ENCODE results near the gene OR2AP1.
A peak's percentile ranks its signal among the peaks of the same experiment; 100 is the strongest.

The OR2AP1 gene

DNA sequence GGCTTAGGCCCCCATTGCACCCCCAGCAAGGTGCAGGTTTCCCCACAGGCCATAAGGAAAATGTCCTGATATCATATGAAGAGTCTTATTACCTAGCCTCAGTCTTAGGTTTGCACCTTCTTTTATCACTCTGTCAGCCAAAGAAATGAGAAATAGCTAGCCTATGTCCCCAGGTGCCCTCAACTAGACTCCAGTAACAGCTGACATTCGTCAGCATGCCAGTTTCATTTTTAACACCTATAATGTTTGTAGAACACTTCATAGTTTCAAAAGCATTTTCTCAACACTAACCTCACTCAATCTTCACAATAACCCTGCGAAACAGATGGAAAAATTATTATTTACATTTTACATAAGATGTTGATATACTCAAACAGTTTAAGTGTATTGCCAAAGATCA, 40.4 kb downstream of the OR2AP1 start:
- no peaks in the 10 kb centered on the region for H3K36me3 ChIP-seq (ENCODE audit: insufficient read depth, low read length)
- no peaks in the 10 kb centered on the region for H3K4me1 ChIP-seq (ENCODE audit: insufficient read depth, low read length, severe bottlenecking)
- no peaks in the 10 kb centered on the region for H3F3A ChIP-seq (ENCODE audit: insufficient read depth, low read length)
- H4K20me1 ChIP-seq (ENCODE audit: insufficient read depth, low read length), result no peaks in the 10 kb centered on the region
- H3K27ac ChIP-seq (ENCODE audit: low read depth, low read length, poor library complexity, severe bottlenecking), result no peak overlapping the region
- H3K4me2 ChIP-seq (ENCODE audit: low read length), result no peak overlapping the region
- H3K9me2 ChIP-seq (ENCODE audit: low read depth, low read length), result no peaks in the 10 kb centered on the region
- no peaks in the 10 kb centered on the region; the same call in 1 of the 2 replicates for H3K27me3 ChIP-seq (ENCODE audit: insufficient read depth, low read length)
- H3K9ac ChIP-seq (ENCODE audit: low read length), result no peak overlapping the region
- no peak overlapping the region for H2AFZ ChIP-seq (ENCODE audit: low read length)
- H3K4me3 ChIP-seq (ENCODE audit: low read depth, low read length, poor library complexity, severe bottlenecking), result no peak overlapping the region
- peaks cover 6% of the 10 kb centered on the region; the same call in 1 of the 2 replicates for H3K9me3 ChIP-seq (ENCODE audit: low read length)
- H3K79me2 ChIP-seq (ENCODE audit: insufficient read depth, low read length), result no peaks in the 10 kb centered on the region
- TF ChIP-seq, protein P1, sequence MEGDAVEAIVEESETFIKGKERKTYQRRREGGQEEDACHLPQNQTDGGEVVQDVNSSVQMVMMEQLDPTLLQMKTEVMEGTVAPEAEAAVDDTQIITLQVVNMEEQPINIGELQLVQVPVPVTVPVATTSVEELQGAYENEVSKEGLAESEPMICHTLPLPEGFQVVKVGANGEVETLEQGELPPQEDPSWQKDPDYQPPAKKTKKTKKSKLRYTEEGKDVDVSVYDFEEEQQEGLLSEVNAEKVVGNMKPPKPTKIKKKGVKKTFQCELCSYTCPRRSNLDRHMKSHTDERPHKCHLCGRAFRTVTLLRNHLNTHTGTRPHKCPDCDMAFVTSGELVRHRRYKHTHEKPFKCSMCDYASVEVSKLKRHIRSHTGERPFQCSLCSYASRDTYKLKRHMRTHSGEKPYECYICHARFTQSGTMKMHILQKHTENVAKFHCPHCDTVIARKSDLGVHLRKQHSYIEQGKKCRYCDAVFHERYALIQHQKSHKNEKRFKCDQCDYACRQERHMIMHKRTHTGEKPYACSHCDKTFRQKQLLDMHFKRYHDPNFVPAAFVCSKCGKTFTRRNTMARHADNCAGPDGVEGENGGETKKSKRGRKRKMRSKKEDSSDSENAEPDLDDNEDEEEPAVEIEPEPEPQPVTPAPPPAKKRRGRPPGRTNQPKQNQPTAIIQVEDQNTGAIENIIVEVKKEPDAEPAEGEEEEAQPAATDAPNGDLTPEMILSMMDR (IDR thresholded peaks at IDR 0.05; ENCODE audit: low read length), result no peak
- TF ChIP-seq EZH2 (IDR thresholded peaks at IDR 0.05; ENCODE audit: borderline replicate concordance, low read length), result no peak

DNA sequence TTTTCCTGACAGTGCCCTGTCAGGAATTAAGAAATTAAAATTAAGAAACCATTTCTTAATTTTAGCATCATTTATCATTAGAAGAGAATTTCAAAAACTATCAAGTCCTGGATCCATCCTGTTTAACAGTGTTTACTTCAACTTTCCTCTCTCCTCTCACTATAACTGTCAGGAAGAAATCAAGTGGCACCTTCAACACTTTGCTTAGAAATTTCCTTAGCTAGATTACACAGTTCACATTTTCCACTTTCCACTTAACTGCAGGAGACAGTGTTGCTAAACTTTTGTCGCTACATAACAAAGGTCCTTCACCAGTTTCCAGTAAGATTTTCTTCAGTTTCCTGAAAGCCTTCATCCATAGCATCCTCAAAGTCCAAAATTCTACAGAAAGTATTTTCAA, 42.5 kb downstream of the OR2AP1 start:
- H3K4me1 ChIP-seq (ENCODE audit: insufficient read depth, low read length, severe bottlenecking), result no peaks in the 10 kb centered on the region

DNA sequence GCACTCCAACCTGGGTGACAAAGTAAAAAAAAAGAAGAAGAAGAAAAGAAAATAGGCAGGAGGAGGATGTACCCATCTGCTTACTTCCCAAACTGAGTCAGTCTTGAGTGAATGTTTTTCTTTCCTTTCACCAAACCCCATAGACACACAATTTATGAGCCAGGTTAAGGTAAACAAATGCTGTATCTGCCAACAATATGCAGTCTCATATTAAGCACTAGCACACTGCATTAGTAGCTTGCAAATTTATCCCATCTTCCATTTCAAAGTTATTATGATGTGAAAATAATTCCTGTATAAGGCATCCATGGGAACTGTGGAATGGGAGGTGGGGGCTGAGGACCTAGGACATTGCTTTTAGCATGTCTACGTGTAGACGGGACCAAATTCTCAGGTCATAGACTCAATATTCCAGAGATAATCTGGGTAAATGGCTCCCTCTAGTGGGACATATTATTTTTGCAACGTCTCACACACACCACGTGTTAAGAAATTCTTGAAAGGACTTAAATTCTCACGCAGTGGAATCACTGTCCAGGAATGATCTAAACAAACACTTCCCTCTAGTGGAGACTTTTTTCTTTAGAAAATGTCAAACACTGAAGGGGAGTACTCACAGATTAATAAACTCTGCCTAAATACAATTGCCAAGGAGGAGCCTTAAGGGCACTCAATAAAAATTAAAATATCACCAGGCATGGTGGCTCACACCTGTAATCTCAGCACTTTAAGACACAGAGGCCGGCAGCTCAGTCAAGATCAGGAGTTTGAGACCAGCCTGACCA, 47.3 kb downstream of the OR2AP1 start:
- H4K20me1 ChIP-seq (ENCODE audit: insufficient read depth, low read length), result no peaks in the 10 kb centered on the region
- no peak overlapping the region for H2AFZ ChIP-seq (ENCODE audit: low read length)
- H3K9ac ChIP-seq (ENCODE audit: low read length), result no peak overlapping the region
- H3F3A ChIP-seq (ENCODE audit: insufficient read depth, low read length), result no peaks in the 10 kb centered on the region
- H3K4me1 ChIP-seq (ENCODE audit: insufficient read depth, low read length, severe bottlenecking), result no peaks in the 10 kb centered on the region
- peaks cover 6% of the 10 kb centered on the region; the same call in 1 of the 2 replicates for H3K9me3 ChIP-seq (ENCODE audit: low read length)
- H3K4me2 ChIP-seq (ENCODE audit: low read length), result no peak overlapping the region
- no peak for TF ChIP-seq EZH2 (IDR thresholded peaks at IDR 0.05; ENCODE audit: borderline replicate concordance, low read length)
- TF ChIP-seq, protein P1 (IDR thresholded peaks at IDR 0.05; ENCODE audit: low read length), result peak; percentile 88
- H3K79me2 ChIP-seq (ENCODE audit: insufficient read depth, low read length), result no peaks in the 10 kb centered on the region
- no peaks in the 10 kb centered on the region; the same call in 1 of the 2 replicates for H3K27me3 ChIP-seq (ENCODE audit: insufficient read depth, low read length)
- H3K36me3 ChIP-seq (ENCODE audit: insufficient read depth, low read length), result no peaks in the 10 kb centered on the region
- H3K9me2 ChIP-seq (ENCODE audit: low read depth, low read length), result no peaks in the 10 kb centered on the region
- H3K4me3 ChIP-seq (ENCODE audit: low read depth, low read length, poor library complexity, severe bottlenecking), result no peak overlapping the region
- H3K27ac ChIP-seq (ENCODE audit: low read depth, low read length, poor library complexity, severe bottlenecking), result no peak overlapping the region

More for the DNA sequence above, 42.5 kb downstream of the OR2AP1 start:
- no peak overlapping the region for H3K9ac ChIP-seq (ENCODE audit: low read length)
- H3F3A ChIP-seq (ENCODE audit: insufficient read depth, low read length), result no peaks in the 10 kb centered on the region
- H3K36me3 ChIP-seq (ENCODE audit: insufficient read depth, low read length), result no peaks in the 10 kb centered on the region
- no peak overlapping the region for H3K4me3 ChIP-seq (ENCODE audit: low read depth, low read length, poor library complexity, severe bottlenecking)
- no peaks in the 10 kb centered on the region for H4K20me1 ChIP-seq (ENCODE audit: insufficient read depth, low read length)
- H3K27ac ChIP-seq (ENCODE audit: low read depth, low read length, poor library complexity, severe bottlenecking), result no peak overlapping the region
- H3K27me3 ChIP-seq (ENCODE audit: insufficient read depth, low read length), result no peaks in the 10 kb centered on the region; the same call in 1 of the 2 replicates
- H3K4me2 ChIP-seq (ENCODE audit: low read length), result no peak overlapping the region
- no peaks in the 10 kb centered on the region for H3K9me2 ChIP-seq (ENCODE audit: low read depth, low read length)
- H3K79me2 ChIP-seq (ENCODE audit: insufficient read depth, low read length), result no peaks in the 10 kb centered on the region
- TF ChIP-seq, protein P1 (IDR thresholded peaks at IDR 0.05; ENCODE audit: low read length), result no peak
- TF ChIP-seq EZH2 (IDR thresholded peaks at IDR 0.05; ENCODE audit: borderline replicate concordance, low read length), result no peak
- H2AFZ ChIP-seq (ENCODE audit: low read length), result no peak overlapping the region
- H3K9me3 ChIP-seq (ENCODE audit: low read length), result peaks cover 6% of the 10 kb centered on the region; the same call in 1 of the 2 replicates
